Ascending aorta (tissue), 2 donors: ENCODE measurements around the gene ATG16L2. TPM values are rescaled to one million over a fixed set of nuclear protein-coding genes. Genes with fewer than 3 reads are reported as not detected.
A peak's percentile ranks its signal among the peaks of the same experiment; 100 is the strongest.

Source experiments
- DNase-seq, 2 donors: peaks; one replicate each; pipeline ENCODE4 v3.0.0-alpha.2; 2019; ENCODE audit warnings: low spot score in 2 of 2
- H3K27ac ChIP-seq, 2 donors: fragments of 200-600 bp; sonication (generic); one replicate each; pipeline ENCODE4 v1.5.1; 2016 to 2017; ENCODE audit warnings: mild to moderate bottlenecking in 1 of 2
- H3K27me3 ChIP-seq: fragments of 200-600 bp; sonication (generic); one replicate; pipeline ENCODE4 v1.5.1; 2017
- H3K36me3 ChIP-seq, 2 donors: fragments of 200-600 bp; sonication (generic); one replicate each; pipeline ENCODE4 v1.5.1; 2016
- H3K4me1 ChIP-seq, 2 donors: fragments of 200-600 bp; sonication (generic); one replicate each; pipeline ENCODE4 v1.5.1; 2016 to 2017; ENCODE audit warnings: mild to moderate bottlenecking in 1 of 2
- H3K4me3 ChIP-seq, 2 donors: fragments of 200-600 bp; sonication (generic); one replicate each; pipeline ENCODE4 v1.5.1; 2016 to 2017; ENCODE audit warnings: mild to moderate bottlenecking in 1 of 2
- H3K9me3 ChIP-seq, 2 donors: fragments of 200-600 bp; sonication (generic); one replicate each; pipeline ENCODE4 v1.5.1; 2016
- CTCF ChIP-seq, 3 experiments: fragments of 200-600 bp in 2 of 3; fragments of 450-650 bp in 1 of 3; sonication (generic) in 2 of 3; IDR thresholded peaks; one replicate each; pipeline ENCODE4 v1.5.1; 2016 to 2019; ENCODE audit warnings: antibody characterized with exemption in 3 of 3, mild to moderate bottlenecking in 1 of 3, moderate library complexity in 1 of 3
- intact Hi-C: fragments of 100-400 bp; cut with DNase I; formaldehyde crosslinking; loops from one replicate; pipeline ENCODE4 v1.15.1; 2023
- total RNA-seq: library from RNA; depleted of rRNA; stranded (reverse); fragments of >200 nt; gene quantifications from one replicate; pipeline ENCODE4 v1.1.0, GENCODE V29; 2016

Gene ATG16L2
- total RNA-seq, 1 donor from 2014 or later: 21.2 TPM

GRCh38 chr11:72793076-72793424 is 21.2 kb upstream of the ATG16L2 start:
- Histone ChIP-seq H3K4me1 (peaks cover 15 to 27% of the 10 kb centered on the region in 2 donors), H3K27me3 (no peaks in the 10 kb centered on the region), H3K36me3 (no peaks in the 10 kb centered on the region), H3K9me3 (no peaks in the 10 kb centered on the region), H3K27ac (peak overlapping the region; percentile 86), H3K4me3 (peak overlapping the region; percentile 64 to 67)
- DNase-seq: no peak
- no peak for TF ChIP-seq CTCF (IDR thresholded peaks at IDR 0.05)
- intact Hi-C loops: loop anchor here (1.0 to 2.0 kb wide), 3 partner anchors 21 to 71 kb away; partner anchors contain the start of genes ARAP1 and ATG16L2

DNA sequence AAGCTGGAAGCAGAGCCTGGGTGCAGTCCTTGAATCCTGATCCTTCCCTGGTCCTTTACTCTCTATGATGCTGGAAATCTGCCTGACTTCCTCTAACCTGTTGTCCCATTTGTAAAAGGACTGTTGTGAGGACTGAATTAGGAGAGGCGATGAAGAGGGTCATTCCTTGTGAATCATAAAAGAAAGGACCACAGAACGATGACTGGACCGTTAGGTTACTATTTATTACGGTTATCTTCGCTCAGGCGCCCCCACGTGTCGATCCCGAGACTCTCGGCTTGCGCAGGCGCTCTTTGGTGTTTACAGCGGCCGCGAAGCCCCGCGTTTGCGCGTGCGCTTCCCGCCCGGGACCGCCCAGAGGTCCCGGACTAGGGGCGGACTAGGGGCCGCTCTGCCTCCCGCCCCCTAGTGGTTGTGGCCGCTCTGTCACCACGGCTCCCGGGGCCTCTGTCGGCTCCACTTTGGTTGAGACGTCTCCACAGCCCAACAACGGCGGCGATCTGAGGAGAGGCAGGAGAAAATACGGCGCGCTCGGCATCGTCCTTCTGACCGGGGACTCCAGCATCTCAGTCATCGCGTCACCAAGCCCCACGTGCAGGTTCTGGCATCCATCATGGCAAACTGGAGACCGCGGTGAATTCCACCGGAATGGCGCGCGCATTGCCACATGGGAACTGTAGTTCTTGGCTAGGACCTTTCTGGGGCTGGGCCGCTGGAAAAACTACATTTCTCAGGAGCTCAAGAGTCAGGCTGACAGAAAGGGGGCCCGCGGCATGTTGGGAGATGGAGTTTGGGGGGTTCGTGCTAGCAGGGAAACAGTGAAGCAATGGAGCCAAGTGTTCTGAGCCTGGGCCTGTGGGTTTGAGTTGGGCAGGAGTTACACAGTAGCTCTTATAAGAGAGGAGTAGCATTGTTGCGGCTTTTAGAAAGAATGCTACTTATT is 20.5 kb upstream of the ATG16L2 start, which contains the start of gene STARD10:
STARD10 (minus strand) TSS at position 623 of the 943 bp plus-strand sequence. CDS start 12,866 bp downstream, outside the sequence.
- Histone ChIP-seq H3K36me3 (no peaks in the 10 kb centered on the region), H3K9me3 (no peaks in the 10 kb centered on the region), H3K27me3 (no peaks in the 10 kb centered on the region), H3K27ac (peak within 1 kb of the TSS; percentile 86), H3K4me1 (peaks cover 14 to 25% of the 10 kb centered on the region in 2 donors), H3K4me3 (peak within 1 kb of the TSS; percentile 64 to 67)
- peak; percentile 92 to 100 (median 97) for TF ChIP-seq CTCF (IDR thresholded peaks at IDR 0.05)
- peak; percentile 86 to 97 for DNase-seq
- intact Hi-C loops: loop anchor here (1.0 to 2.0 kb wide), 3 partner anchors 21 to 71 kb away; partner anchors contain the start of genes ARAP1 and ATG16L2

GRCh38 chr11:72798361-72798760 is 15.8 kb upstream of the ATG16L2 start:
- Histone ChIP-seq H3K4me3 (no peak overlapping the region), H3K27me3 (no peaks in the 10 kb centered on the region), H3K4me1 (no peaks in the 10 kb centered on the region), H3K36me3 (no peaks in the 10 kb centered on the region), H3K27ac (no peak overlapping the region), H3K9me3 (no peaks in the 10 kb centered on the region)
- DNase-seq: no peak
- intact Hi-C loops: no loop called here
- no peak for TF ChIP-seq CTCF (IDR thresholded peaks at IDR 0.05)

- H3K27me3 ChIP-seq: no peaks in the 10 kb centered on the region
- no peaks in the 10 kb centered on the region for H3K36me3 ChIP-seq
- intact Hi-C loops: no loop called here
- no peaks in the 10 kb centered on the region for H3K4me1 ChIP-seq
- DNase-seq: no peak
- no peak overlapping the region for H3K4me3 ChIP-seq
- H3K9me3 ChIP-seq: no peaks in the 10 kb centered on the region
- TF ChIP-seq CTCF (IDR thresholded peaks at IDR 0.05): no peak
- H3K27ac ChIP-seq: no peak overlapping the region
Observed at GRCh38 chr11:72799441-72799840, 14.8 kb upstream of the ATG16L2 start.

DNA sequence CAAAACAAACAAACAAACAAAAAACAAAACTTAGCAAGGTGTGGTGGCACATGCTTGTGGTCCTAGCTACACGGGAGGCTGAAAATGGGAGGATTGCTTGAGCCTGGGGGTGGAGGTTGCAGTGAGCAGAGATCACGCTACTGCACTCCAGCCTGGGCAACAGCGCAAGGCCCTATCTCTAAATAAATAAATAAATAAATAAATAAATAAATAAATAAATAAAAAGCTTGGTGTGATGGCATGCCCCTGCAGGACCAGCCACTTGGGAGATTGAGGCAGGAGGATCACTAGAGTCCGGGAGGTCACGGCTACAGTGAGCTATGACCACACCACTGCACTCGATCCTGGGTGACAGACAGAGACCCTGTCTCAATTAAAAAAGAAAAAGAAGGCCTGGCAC is 11.4 kb upstream of the ATG16L2 start:
- no peaks in the 10 kb centered on the region for H3K4me1 ChIP-seq
- TF ChIP-seq CTCF (IDR thresholded peaks at IDR 0.05): no peak
- no peaks in the 10 kb centered on the region for H3K27me3 ChIP-seq
- H3K27ac ChIP-seq: no peak overlapping the region
- H3K4me3 ChIP-seq: no peak overlapping the region
- H3K9me3 ChIP-seq: no peaks in the 10 kb centered on the region
- intact Hi-C loops: no loop called here
- H3K36me3 ChIP-seq: no peaks in the 10 kb centered on the region
- DNase-seq: no peak
